ENCODE results near the gene LAMC2. TPM values are rescaled to one million over a fixed set of nuclear protein-coding genes. Genes with fewer than 3 reads are reported as not detected.

Gene LAMC2
- total and polyA plus RNA-seq, 10 of the 15 experiments (the other 5 are each of a cell fraction or from before 2014, with no cell fraction given), result 0.27 to 1.5 (median 0.92) TPM

DNA sequence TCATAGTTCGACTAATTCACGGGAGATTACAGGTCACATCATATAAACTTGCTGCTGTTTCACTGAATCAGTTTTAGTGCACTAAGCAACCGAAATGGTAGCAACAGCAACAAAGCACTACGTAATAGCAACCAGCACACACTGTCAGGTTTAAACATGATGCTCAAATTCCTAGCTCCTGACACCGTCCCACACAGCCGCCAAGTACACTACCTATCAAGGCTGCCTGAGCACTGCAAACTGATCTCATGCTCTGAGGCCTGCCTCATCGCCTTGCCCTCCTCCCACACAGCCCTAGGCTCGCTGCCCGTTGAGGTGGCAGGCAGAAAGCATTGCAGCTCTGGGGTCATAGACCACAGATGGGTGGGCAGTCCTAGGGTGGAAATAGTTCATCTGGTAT lies 12.4 kb downstream of the LAMC2 start:
- H4K20me1 ChIP-seq (ENCODE audit: control insufficient read depth, insufficient read depth), result no peaks in the 10 kb centered on the region
- ChIA-PET RAD21 (ENCODE audit: unreplicated experiment) (no interaction called here), POLR2A (no interaction called here), SMC1A (ENCODE audit: uncharacterized antibody, unreplicated experiment) (no interaction called here), CTCF (interaction anchor here (0.9 kb wide), 1 partner anchor 27 kb away, joined by 3 read pairs; no protein-coding TSS in a partner anchor)
- H3K4me3 ChIP-seq, result no peak overlapping the region
- no peaks in the 10 kb centered on the region for H3K27me3 ChIP-seq (replicated peaks in 1 of 2; ENCODE audit: control insufficient read depth in 2 of 2, insufficient read depth in 2 of 2, low read length in 1 of 2)
- WGBS (ENCODE audit: insufficient coverage, insufficient replicate concordance, low lambda C conversion rate, missing lambda C conversion rate), result 43% methylated on average over 9 of the region's 9 CpGs
- no peak for DNase-seq (ENCODE audit: low read depth, low spot score)
- no peak overlapping the region for H2AFZ ChIP-seq (ENCODE audit: control insufficient read depth, low read depth, low read length)
- no peak for FAIRE-seq
- no TSS peak for BruUV-seq (replicated peaks)
- H3K9me3 ChIP-seq (replicated peaks; ENCODE audit: control insufficient read depth, insufficient read depth, low read length), result no peaks in the 10 kb centered on the region
- in situ Hi-C loops (cut with MboI) (no loop called here), intact Hi-C loops (cut with micrococcal nuclease; ENCODE audit: unreplicated experiment) (no loop called here)
- H3K4me1 ChIP-seq (ENCODE audit: control insufficient read depth, insufficient read depth, low read length), result peaks cover 12% of the 10 kb centered on the region
- peak; percentile 29 for ATAC-seq
- no peaks in the 10 kb centered on the region for H3K36me3 ChIP-seq (ENCODE audit: control insufficient read depth in 2 of 2, insufficient read depth in 2 of 2, low read length in 1 of 2)
- no peaks in the 10 kb centered on the region for H3K79me2 ChIP-seq (ENCODE audit: control insufficient read depth, insufficient read depth, low read length)
- no peak overlapping the region for H3K27ac ChIP-seq (ENCODE audit: control insufficient read depth, insufficient read depth)
- no peak overlapping the region for H3K9ac ChIP-seq (ENCODE audit: control insufficient read depth, insufficient read depth, low read length)
- H3K4me2 ChIP-seq (ENCODE audit: control insufficient read depth, insufficient read depth), result no peak overlapping the region
- TF ChIP-seq, protein P1, sequence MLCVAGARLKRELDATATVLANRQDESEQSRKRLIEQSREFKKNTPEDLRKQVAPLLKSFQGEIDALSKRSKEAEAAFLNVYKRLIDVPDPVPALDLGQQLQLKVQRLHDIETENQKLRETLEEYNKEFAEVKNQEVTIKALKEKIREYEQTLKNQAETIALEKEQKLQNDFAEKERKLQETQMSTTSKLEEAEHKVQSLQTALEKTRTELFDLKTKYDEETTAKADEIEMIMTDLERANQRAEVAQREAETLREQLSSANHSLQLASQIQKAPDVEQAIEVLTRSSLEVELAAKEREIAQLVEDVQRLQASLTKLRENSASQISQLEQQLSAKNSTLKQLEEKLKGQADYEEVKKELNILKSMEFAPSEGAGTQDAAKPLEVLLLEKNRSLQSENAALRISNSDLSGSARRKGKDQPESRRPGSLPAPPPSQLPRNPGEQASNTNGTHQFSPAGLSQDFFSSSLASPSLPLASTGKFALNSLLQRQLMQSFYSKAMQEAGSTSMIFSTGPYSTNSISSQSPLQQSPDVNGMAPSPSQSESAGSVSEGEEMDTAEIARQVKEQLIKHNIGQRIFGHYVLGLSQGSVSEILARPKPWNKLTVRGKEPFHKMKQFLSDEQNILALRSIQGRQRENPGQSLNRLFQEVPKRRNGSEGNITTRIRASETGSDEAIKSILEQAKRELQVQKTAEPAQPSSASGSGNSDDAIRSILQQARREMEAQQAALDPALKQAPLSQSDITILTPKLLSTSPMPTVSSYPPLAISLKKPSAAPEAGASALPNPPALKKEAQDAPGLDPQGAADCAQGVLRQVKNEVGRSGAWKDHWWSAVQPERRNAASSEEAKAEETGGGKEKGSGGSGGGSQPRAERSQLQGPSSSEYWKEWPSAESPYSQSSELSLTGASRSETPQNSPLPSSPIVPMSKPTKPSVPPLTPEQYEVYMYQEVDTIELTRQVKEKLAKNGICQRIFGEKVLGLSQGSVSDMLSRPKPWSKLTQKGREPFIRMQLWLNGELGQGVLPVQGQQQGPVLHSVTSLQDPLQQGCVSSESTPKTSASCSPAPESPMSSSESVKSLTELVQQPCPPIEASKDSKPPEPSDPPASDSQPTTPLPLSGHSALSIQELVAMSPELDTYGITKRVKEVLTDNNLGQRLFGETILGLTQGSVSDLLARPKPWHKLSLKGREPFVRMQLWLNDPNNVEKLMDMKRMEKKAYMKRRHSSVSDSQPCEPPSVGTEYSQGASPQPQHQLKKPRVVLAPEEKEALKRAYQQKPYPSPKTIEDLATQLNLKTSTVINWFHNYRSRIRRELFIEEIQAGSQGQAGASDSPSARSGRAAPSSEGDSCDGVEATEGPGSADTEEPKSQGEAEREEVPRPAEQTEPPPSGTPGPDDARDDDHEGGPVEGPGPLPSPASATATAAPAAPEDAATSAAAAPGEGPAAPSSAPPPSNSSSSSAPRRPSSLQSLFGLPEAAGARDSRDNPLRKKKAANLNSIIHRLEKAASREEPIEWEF (IDR thresholded peaks at IDR 0.05; ENCODE audit: insufficient replicate concordance, low read depth, low read length), result no peak
- no peak for TF ChIP-seq NFXL1 (IDR thresholded peaks at IDR 0.05; ENCODE audit: borderline replicate concordance)
- TF ChIP-seq, protein P2, sequence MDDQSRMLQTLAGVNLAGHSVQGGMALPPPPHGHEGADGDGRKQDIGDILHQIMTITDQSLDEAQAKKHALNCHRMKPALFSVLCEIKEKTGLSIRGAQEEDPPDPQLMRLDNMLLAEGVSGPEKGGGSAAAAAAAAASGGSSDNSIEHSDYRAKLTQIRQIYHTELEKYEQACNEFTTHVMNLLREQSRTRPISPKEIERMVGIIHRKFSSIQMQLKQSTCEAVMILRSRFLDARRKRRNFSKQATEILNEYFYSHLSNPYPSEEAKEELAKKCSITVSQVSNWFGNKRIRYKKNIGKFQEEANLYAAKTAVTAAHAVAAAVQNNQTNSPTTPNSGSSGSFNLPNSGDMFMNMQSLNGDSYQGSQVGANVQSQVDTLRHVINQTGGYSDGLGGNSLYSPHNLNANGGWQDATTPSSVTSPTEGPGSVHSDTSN (IDR thresholded peaks at IDR 0.05; ENCODE audit: insufficient replicate concordance, low read depth, low read length), result no peak
- TF ChIP-seq IKZF1 (conservative IDR thresholded peaks at IDR 0.05), result 0 out of 2 replicates have a peak, but pooled peaks have one; percentile 19
